MM.1S (cell line): ENCODE data around the gene TRMT44.

Source experiments
- DNase-seq: peaks from one replicate; pipeline ENCODE4 v3.0.0-alpha.2; 2015
- H2AFZ ChIP-seq: fragments of 300-600 bp; sonication (generic); 2 replicates; pipeline ENCODE4 v1.6.0; 2016; ENCODE audit warnings: antibody characterized with exemption, low read length
- H3F3A ChIP-seq: fragments of 300-600 bp; sonication (generic); 2 replicates; pipeline ENCODE4 v1.6.1; 2016; ENCODE audit warnings: mild to moderate bottlenecking, antibody characterized with exemption, low read length, moderate library complexity, mixed read lengths; ENCODE audit not compliant: insufficient read depth
- H3K27ac ChIP-seq: fragments of 300-600 bp; sonication (generic); 2 replicates; pipeline ENCODE4 v1.5.1; 2016; ENCODE audit warnings: mild to moderate bottlenecking, low read length
- H3K27me3 ChIP-seq: fragments of 300-600 bp; sonication (generic); replicated peaks from 2 replicates; pipeline ENCODE4 v1.6.0; 2016; ENCODE audit warnings: low read length; ENCODE audit not compliant: insufficient read depth
- H3K36me3 ChIP-seq: fragments of 300-600 bp; sonication (generic); replicated peaks from 2 replicates; pipeline ENCODE4 v1.6.1; 2016; ENCODE audit warnings: mild to moderate bottlenecking, low read length, mixed read lengths; ENCODE audit not compliant: insufficient read depth
- H3K4me1 ChIP-seq: fragments of 300-600 bp; sonication (generic); 2 replicates; pipeline ENCODE4 v1.6.1; 2016; ENCODE audit warnings: low read length, mixed read lengths
- H3K4me2 ChIP-seq: fragments of 300-600 bp; sonication (generic); 2 replicates; pipeline ENCODE4 v1.6.0; 2016; ENCODE audit warnings: low read depth, low read length
- H3K4me3 ChIP-seq: fragments of 300-600 bp; sonication (generic); 2 replicates; pipeline ENCODE4 v1.5.1; 2016; ENCODE audit warnings: low read length, mixed read lengths
- H3K79me2 ChIP-seq: fragments of 300-600 bp; sonication (generic); 2 replicates; pipeline ENCODE4 v1.6.1; 2016; ENCODE audit warnings: mixed run types, low read length, mixed read lengths
- H3K9ac ChIP-seq: fragments of 300-600 bp; sonication (generic); 2 replicates; pipeline ENCODE4 v1.6.1; 2016; ENCODE audit warnings: low read length, mixed read lengths
- H3K9me2 ChIP-seq: fragments of 300-600 bp; sonication (generic); replicated peaks from 2 replicates; pipeline ENCODE4 v1.6.1; 2016; ENCODE audit warnings: mild to moderate bottlenecking, low read length, mixed read lengths; ENCODE audit not compliant: insufficient read depth
- H3K9me3 ChIP-seq: fragments of 300-600 bp; sonication (generic); replicated peaks from 2 replicates; pipeline ENCODE4 v1.6.1; 2016; ENCODE audit warnings: mild to moderate bottlenecking, low read length, mixed read lengths; ENCODE audit not compliant: insufficient read depth
- H4K20me1 ChIP-seq: fragments of 300-600 bp; sonication (generic); 2 replicates; pipeline ENCODE4 v1.6.1; 2016; ENCODE audit warnings: mild to moderate bottlenecking, low read length, moderate library complexity, mixed read lengths; ENCODE audit not compliant: insufficient read depth
- CTCF ChIP-seq: fragments of 300-600 bp; sonication (generic); IDR thresholded peaks from 2 replicates; pipeline ENCODE4 v1.5.1; 2016; ENCODE audit warnings: antibody characterized with exemption, low read length, mixed read lengths
- EZH2 ChIP-seq: fragments of 300-600 bp; sonication (generic); optimal IDR thresholded peaks from 2 replicates; pipeline ENCODE3; 2017; ENCODE audit warnings: low read depth, mild to moderate bottlenecking, antibody characterized with exemption, low read length, mixed read lengths
- EZH2phosphoT487 ChIP-seq: fragments of 300-600 bp; sonication (generic); IDR thresholded peaks from 2 replicates; pipeline ENCODE4 v1.6.1; 2018; ENCODE audit warnings: antibody characterized with exemption, low read length

The TRMT44 gene

GRCh38 chr4:8507196-8507570 lies 66.6 kb downstream of the TRMT44 start:
- H3K27ac ChIP-seq, result no peak overlapping the region

GRCh38 chr4:8507624-8508023 lies 67.0 kb downstream of the TRMT44 start:
- H3K27me3 ChIP-seq, result peaks cover 87% of the 10 kb centered on the region
- no peak for TF ChIP-seq EZH2
- TF ChIP-seq CTCF, result no peak
- TF ChIP-seq EZH2phosphoT487, result no peak
- H3K79me2 ChIP-seq, result no peaks in the 10 kb centered on the region
- no peaks in the 10 kb centered on the region for H3K36me3 ChIP-seq
- H3K4me1 ChIP-seq, result no peaks in the 10 kb centered on the region
- H3K9me2 ChIP-seq, result no peaks in the 10 kb centered on the region
- no peaks in the 10 kb centered on the region for H3F3A ChIP-seq
- H3K4me3 ChIP-seq, result no peak overlapping the region
- no peak overlapping the region for H3K27ac ChIP-seq
- H2AFZ ChIP-seq, result no peak overlapping the region
- no peak overlapping the region for H3K9ac ChIP-seq
- DNase-seq, result no peak
- H3K9me3 ChIP-seq, result no peaks in the 10 kb centered on the region
- H3K4me2 ChIP-seq, result no peak overlapping the region
- H4K20me1 ChIP-seq, result no peaks in the 10 kb centered on the region

More at GRCh38 chr4:8507196-8507570, 66.6 kb downstream of the TRMT44 start:
- Histone ChIP-seq H3K79me2 (no peaks in the 10 kb centered on the region), H2AFZ (no peak overlapping the region), H3K36me3 (no peaks in the 10 kb centered on the region), H3K27me3 (peaks cover 87% of the 10 kb centered on the region), H3K4me1 (no peaks in the 10 kb centered on the region), H3K4me3 (no peak overlapping the region), H3K4me2 (no peak overlapping the region), H3K9ac (no peak overlapping the region), H3K9me2 (no peaks in the 10 kb centered on the region), H3K9me3 (no peaks in the 10 kb centered on the region), H3F3A (no peaks in the 10 kb centered on the region), H4K20me1 (no peaks in the 10 kb centered on the region)
- DNase-seq, result no peak
- TF ChIP-seq CTCF, result no peak
- TF ChIP-seq EZH2phosphoT487, result no peak
- no peak for TF ChIP-seq EZH2

- Histone ChIP-seq H3K27ac (no peak overlapping the region), H3K79me2 (no peaks in the 10 kb centered on the region), H3K36me3 (no peaks in the 10 kb centered on the region), H3K9me2 (no peaks in the 10 kb centered on the region), H3K9ac (no peak overlapping the region), H3K4me1 (no peaks in the 10 kb centered on the region), H4K20me1 (no peaks in the 10 kb centered on the region), H3K9me3 (no peaks in the 10 kb centered on the region), H2AFZ (no peak overlapping the region), H3K27me3 (peaks cover 87% of the 10 kb centered on the region), H3K4me3 (no peak overlapping the region), H3K4me2 (no peak overlapping the region), H3F3A (no peaks in the 10 kb centered on the region)
- TF ChIP-seq EZH2 (no peak), CTCF (no peak)
- DNase-seq, result no peak
These were observed 67.7 kb downstream of the TRMT44 start for GRCh38 chr4:8508266-8508665.
